Lower leg skin (tissue), 4 donors: ENCODE results near the gene DIAPH1. TPM values are rescaled to one million over a fixed set of nuclear protein-coding genes. Genes with fewer than 3 reads are reported as not detected.

ENCODE experiments used
- DNase-seq, 2 donors: peaks; one replicate each; pipeline ENCODE4 v3.0.0-alpha.2; 2019; ENCODE audit warnings: low spot score in 2 of 2
- H3K4me3 ChIP-seq: fragments of 200-600 bp; sonication (generic); 2 replicates; pipeline ENCODE4 v1.5.1; 2017; ENCODE audit warnings: mild to moderate bottlenecking, low read depth; ENCODE audit not compliant: poor library complexity, severe bottlenecking
- POLR2A ChIP-seq, 2 donors: fragments of 450-650 bp; IDR thresholded peaks; one replicate each; pipeline ENCODE4 v1.6.1; 2016 to 2017; ENCODE audit warnings: antibody characterized with exemption in 2 of 2, mild to moderate bottlenecking in 1 of 2, moderate library complexity in 1 of 2
- WGBS, 2 donors: methylation state at CpG; one replicate each; pipeline ENCODE4 v1.1.5; 2018; 5-methylcytosine and 5-hydroxymethylcytosine counted together
- intact Hi-C: fragments of 100-400 bp; cut with DNase I; formaldehyde crosslinking; loops from one replicate; pipeline ENCODE4 v1.15.0; 2023; ENCODE audit warnings: low total_unique reads
- total RNA-seq, 4 donors: library from RNA; depleted of rRNA; stranded (reverse); fragments of >200 nt; gene quantifications; one replicate each; pipeline ENCODE4 v1.1.0, GENCODE V29; 2016
- TF ChIP-seq, protein P1 (sequence below), 3 donors: fragments of 450-650 bp; IDR thresholded peaks; one replicate each; pipeline ENCODE4 v1.5.1; 2016; ENCODE audit warnings: antibody characterized with exemption in 3 of 3, mild to moderate bottlenecking in 3 of 3, moderate library complexity in 2 of 3

DIAPH1 gene
- total RNA-seq, 4 donors from 2014 or later: 64.9 to 101 (median 88.7) TPM

DNA sequence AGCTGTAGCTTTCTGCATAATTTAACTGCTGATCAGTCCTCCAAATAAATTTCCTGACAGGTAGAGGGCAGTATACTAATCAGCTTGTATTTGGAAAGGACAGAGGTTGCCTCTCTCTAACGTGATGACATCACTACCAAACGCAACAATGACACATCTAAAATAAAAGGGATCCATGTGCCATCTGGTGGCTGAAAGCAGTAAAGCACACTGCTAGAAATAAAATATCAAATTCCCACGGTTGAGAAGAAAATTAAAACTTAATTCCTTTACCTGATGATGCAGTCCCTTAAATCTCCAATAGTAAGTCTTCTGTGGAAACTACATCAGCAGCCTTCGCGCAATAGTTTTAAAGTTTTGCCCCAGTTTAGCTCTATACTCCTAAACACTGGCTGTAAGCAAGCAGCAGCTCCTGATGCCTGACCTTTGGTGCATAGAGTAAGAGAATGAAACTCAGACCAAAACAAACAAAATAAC lies 54.5 kb downstream of the DIAPH1 start:
- WGBS, 2 donors: 23 to 26% methylated on average over 5 of the region's 5 CpGs
- intact Hi-C loops: no loop called here
- peak in 1 of 2 donors; percentile 84 for DNase-seq
- no peak overlapping the region for H3K4me3 ChIP-seq
- TF ChIP-seq, protein P1, sequence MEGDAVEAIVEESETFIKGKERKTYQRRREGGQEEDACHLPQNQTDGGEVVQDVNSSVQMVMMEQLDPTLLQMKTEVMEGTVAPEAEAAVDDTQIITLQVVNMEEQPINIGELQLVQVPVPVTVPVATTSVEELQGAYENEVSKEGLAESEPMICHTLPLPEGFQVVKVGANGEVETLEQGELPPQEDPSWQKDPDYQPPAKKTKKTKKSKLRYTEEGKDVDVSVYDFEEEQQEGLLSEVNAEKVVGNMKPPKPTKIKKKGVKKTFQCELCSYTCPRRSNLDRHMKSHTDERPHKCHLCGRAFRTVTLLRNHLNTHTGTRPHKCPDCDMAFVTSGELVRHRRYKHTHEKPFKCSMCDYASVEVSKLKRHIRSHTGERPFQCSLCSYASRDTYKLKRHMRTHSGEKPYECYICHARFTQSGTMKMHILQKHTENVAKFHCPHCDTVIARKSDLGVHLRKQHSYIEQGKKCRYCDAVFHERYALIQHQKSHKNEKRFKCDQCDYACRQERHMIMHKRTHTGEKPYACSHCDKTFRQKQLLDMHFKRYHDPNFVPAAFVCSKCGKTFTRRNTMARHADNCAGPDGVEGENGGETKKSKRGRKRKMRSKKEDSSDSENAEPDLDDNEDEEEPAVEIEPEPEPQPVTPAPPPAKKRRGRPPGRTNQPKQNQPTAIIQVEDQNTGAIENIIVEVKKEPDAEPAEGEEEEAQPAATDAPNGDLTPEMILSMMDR (IDR thresholded peaks at IDR 0.05): peak in 2 of 3 donors; percentile 39 to 94
- no peak for TF ChIP-seq POLR2A (IDR thresholded peaks at IDR 0.05)

DNA sequence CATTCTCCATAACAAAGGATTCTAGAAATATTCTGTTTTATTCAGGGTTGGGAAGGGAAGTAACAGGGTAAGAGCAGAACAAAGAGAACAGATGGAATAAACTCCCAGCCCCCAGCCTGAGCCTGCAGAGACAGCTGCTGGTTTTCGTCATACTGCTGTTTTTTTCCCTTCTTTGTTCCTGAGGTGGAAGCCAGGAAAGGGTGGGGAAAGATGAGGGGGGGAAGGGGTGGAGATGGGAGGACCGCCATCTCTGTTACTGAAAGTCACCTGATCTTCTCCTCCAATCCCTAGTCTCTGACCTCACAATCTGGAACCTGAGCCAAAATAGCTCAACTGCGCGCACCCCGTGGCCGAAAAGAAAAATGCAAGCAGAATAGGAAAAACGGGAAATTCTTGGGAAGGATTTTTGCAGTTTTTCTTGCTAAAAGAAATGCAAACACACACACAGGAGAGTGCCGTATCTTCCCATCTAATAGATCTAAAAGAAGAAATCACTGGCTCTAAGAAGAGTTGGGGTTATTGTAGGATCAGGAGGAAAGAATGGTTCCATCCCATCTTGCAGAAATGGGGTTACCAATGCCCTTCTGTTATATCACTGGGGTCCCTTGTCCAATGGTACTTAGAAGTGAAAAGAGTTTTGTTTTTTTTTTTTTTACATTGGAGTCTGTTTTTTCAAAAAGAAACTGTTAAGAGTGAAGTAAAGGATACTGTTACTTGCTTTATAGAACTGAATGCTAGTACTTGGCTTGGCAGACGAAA lies 57.9 kb downstream of the DIAPH1 start:
- intact Hi-C loops: no loop called here
- H3K4me3 ChIP-seq: no peak overlapping the region

DNA sequence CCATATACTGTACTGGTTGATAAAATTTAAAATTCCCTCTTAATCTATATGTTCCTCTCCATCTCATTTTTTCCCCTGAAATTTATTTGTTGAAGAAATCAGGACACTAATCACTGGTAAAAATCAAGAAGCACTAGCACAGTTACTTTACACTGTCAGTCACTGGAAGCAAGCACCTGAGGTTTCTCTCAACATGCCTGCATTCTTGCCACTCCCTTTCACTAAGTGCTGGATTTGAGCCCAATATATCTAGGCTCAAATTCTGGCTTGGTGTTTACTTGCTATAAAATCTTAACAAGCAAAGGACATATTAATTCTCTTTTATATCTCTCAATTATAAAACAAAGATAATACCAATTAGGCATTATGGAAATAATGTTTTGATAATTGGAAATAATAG lies 58.6 kb downstream of the DIAPH1 start:
- H3K4me3 ChIP-seq: no peak overlapping the region
- no peak for TF ChIP-seq POLR2A (IDR thresholded peaks at IDR 0.05)
- TF ChIP-seq, protein P1 (IDR thresholded peaks at IDR 0.05): no peak
- no peak for DNase-seq
- intact Hi-C loops: no loop called here

More for the DNA sequence above, 57.9 kb downstream of the DIAPH1 start:
- 16 to 20% methylated on average over 9 of the region's 9 CpGs for WGBS, 2 donors
- peak; percentile 93 to 95 for DNase-seq
- TF ChIP-seq POLR2A (IDR thresholded peaks at IDR 0.05): no peak
- TF ChIP-seq, protein P1 (IDR thresholded peaks at IDR 0.05): peak in 1 of 3 donors; percentile 89

DNA sequence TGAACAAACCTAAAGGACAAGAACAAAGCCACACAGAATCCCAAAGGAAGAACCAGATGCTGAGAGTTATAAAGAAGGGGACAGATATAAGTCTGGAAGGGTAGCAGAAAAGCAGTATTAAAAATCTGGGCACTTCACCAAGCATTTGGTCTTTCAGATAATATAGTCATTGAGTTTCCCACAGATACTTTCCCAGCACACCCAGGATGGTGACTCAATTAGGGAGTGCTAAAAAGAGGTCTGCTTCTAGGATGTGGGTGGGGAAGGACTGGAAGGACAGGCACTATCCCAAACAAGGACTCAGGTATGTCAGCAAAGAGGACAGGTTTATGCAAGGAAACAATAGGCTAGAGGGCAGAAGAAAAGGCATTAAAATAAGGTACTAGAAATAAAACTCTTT lies 59.3 kb downstream of the DIAPH1 start:
- TF ChIP-seq, protein P1 (IDR thresholded peaks at IDR 0.05): no peak
- TF ChIP-seq POLR2A (IDR thresholded peaks at IDR 0.05): no peak
- DNase-seq: no peak
- no peak overlapping the region for H3K4me3 ChIP-seq
- intact Hi-C loops: loop anchor here (10.0 kb wide), 1 partner anchor 145 kb away; the partner anchor contains the start of genes PCDHGA10 and PCDHGB7

DNA sequence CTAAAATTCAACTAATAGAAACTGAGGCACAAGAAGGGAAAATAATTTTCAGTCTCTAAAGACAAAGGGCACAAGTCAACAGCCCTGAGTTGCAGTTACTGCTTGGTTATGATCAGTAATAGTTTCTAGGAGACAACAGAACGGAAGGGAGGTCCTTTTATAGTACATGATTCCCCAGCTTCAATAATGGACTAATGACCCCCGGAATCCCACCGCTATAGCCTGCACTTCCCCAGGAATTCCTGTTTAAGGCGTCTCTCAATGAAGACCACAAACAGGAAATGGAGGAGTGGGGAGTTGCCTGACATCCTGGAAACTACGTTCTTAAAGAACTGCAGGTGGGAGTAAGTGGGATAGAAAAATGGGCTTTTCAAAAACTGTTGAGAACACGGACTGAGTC lies 60.6 kb downstream of the DIAPH1 start:
- TF ChIP-seq, protein P1 (IDR thresholded peaks at IDR 0.05): no peak
- TF ChIP-seq POLR2A (IDR thresholded peaks at IDR 0.05): no peak
- WGBS, 2 donors: 39 to 49% methylated on average over 6 of the region's 6 CpGs
- no peak overlapping the region for H3K4me3 ChIP-seq
- no peak for DNase-seq
- intact Hi-C loops: loop anchor here (10.0 kb wide), 1 partner anchor 143 kb away; the partner anchor contains the start of genes PCDHGA10 and PCDHGB7
